ENCODE results near the gene R3HDM1.

The R3HDM1 gene

DNA sequence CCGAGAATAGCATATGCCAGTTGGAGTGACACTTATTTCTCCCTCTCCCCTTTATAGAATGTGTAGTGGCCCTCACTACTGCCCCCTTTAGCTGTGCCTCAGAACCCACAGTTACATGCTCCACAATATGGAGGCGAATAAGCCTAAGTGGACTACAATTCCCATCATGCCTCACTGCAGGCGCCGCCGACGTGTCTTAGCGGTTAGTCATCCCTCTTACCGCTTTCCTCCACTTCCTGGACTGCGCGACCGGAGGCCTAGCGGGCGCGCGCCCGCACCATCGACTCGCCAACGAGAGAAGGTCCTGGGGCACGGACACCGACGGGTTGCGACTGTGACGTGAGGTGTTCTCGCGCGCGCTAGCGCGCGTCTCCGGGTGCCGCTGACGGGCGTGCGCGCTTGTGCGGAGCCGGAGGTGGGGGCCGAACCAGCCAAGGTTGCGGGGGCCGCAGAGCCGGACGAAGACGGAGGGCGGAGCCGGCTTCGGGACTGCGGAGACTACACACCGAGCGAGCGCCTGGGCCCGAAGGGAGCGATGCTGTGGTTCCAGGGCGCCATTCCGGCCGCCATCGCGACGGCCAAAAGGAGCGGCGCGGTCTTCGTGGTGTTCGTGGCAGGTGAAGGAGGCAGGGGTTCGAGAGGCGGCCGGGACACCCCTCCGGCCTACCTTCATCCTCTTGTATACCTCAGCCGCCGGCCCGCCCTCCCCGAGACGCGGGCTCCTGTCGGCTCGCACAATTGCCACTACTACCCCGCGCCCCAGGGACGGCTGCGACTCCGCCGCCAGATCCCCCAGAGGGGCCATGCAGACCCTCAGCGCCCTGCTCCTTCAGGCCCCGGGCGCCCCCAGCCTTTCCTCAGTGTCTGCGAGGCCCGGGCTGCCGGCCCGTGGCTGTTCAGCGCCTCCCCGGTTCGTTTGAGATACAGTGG lies 210.4 kb downstream of the R3HDM1 start, which contains the start of gene UBXN4:
Gene UBXN4, plus strand, starts transcription at position 461 of the 930 bp plus-strand sequence. Its CDS starts 75 bp downstream, at position 536.
- TF ChIP-seq, protein P1, sequence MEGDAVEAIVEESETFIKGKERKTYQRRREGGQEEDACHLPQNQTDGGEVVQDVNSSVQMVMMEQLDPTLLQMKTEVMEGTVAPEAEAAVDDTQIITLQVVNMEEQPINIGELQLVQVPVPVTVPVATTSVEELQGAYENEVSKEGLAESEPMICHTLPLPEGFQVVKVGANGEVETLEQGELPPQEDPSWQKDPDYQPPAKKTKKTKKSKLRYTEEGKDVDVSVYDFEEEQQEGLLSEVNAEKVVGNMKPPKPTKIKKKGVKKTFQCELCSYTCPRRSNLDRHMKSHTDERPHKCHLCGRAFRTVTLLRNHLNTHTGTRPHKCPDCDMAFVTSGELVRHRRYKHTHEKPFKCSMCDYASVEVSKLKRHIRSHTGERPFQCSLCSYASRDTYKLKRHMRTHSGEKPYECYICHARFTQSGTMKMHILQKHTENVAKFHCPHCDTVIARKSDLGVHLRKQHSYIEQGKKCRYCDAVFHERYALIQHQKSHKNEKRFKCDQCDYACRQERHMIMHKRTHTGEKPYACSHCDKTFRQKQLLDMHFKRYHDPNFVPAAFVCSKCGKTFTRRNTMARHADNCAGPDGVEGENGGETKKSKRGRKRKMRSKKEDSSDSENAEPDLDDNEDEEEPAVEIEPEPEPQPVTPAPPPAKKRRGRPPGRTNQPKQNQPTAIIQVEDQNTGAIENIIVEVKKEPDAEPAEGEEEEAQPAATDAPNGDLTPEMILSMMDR (IDR thresholded peaks at IDR 0.05; ENCODE audit: control insufficient read depth, insufficient read depth, low read depth, low read length, missing control alignments): peak; percentile 48
- DNase-seq (ENCODE audit: low read depth): peak; percentile 95
- peak within 1 kb of the TSS; percentile 96 for H3K4me3 ChIP-seq (ENCODE audit: control insufficient read depth, low read depth, low read length)

DNA sequence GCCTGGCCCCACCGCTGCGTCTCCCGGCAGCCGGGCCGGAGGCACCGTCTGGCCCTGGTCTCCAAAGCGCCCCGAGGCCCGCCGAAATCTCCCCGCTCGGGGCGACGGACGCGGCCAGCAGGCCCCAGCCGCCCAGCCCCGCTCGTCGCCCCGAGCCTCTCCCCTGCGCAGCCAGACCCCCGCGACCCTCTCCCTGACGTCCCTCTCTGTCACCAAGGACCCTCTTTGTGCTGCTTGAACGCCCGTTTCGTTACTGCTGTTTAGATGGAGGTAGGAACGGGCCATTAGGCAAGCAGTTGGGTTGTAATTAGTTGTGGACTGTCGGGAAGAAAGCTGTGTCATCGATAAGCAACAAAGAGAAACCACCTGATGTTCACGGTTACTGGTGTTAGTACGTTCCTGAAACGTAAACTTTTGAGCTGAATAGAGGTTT lies 211.1 kb downstream of the R3HDM1 start:
- TF ChIP-seq, protein P1 (IDR thresholded peaks at IDR 0.05; ENCODE audit: control insufficient read depth, insufficient read depth, low read depth, low read length, missing control alignments): no peak

DNA sequence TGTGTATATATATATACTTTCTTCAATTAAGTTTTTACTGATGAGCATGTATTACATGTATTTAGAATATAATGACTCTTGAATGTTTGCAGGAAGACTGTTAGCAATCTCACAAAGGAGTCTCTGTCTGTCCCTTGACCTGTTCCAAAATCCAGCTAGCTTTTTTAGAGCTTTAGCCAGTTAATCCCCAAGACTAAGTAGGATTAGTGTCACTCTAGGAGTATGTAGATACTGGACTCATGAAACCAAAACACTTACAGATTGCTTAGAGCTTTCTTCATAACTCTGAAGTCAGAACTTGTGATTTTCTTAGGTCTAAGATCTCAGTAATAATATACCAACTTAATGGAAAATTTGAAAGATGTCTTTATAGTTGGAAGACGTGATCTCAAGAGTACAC lies 212.6 kb downstream of the R3HDM1 start:
- peak overlapping the region; percentile 96; the same call in 1 of the 2 replicates for H3K4me3 ChIP-seq (ENCODE audit: control insufficient read depth, low read depth, low read length)
- TF ChIP-seq, protein P1 (IDR thresholded peaks at IDR 0.05; ENCODE audit: control insufficient read depth, insufficient read depth, low read depth, low read length, missing control alignments): no peak
- DNase-seq (ENCODE audit: low read depth): no peak

More for the DNA sequence above, 211.1 kb downstream of the R3HDM1 start:
- H3K4me3 ChIP-seq (ENCODE audit: control insufficient read depth, low read depth, low read length): peak overlapping the region; percentile 96
- DNase-seq (ENCODE audit: low read depth): peak; percentile 24

DNA sequence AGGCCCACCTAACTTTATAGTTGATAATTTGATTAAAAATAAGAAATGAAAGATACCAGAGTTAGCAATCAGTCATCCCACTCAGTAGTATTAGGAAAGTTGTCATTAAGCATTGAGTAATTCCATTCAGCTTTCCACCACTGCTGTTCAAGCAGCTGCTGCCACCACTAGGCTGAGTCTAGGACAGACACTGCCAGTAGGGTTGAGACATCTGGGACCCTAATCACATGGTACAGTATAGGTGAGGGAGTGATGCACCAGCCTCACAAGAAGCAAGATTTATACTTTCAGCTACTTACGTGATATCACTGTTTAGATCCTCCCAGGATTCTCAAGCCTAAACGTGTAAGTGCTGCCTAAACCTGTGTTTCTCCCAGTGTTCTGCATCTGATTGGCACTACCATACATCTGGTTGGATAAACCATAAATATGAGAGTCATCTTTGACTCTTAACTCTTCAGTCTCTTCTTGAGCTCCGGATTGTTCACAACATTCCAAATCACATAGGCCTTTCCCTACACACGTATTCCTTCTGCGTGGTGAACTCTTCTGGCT lies 213.6 kb downstream of the R3HDM1 start:
- TF ChIP-seq, protein P1 (IDR thresholded peaks at IDR 0.05; ENCODE audit: control insufficient read depth, insufficient read depth, low read depth, low read length, missing control alignments): peak; percentile 12
- H3K4me3 ChIP-seq (ENCODE audit: control insufficient read depth, low read depth, low read length): no peak overlapping the region
- no peak for DNase-seq (ENCODE audit: low read depth)

DNA sequence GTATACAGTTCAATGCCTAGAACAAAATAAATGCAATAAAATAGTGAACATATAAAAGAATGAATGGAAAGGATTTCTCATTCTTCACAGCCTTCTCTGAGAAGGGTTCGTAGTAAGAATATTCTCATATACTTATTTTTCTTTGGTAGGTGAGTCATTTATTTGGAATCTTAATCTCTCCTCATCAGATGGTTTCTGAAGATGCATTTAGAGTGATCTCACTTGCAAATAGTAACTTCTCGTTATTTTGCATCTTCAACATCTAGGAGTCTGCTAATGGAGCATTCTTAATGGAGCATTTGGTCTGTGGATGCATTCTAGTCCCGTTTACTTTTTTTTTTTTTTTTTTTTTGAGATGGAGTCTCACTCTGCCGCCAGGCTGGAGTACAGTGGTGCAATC lies 214.3 kb downstream of the R3HDM1 start:
- no peak overlapping the region for H3K4me3 ChIP-seq (ENCODE audit: control insufficient read depth, low read depth, low read length)
- TF ChIP-seq, protein P1 (IDR thresholded peaks at IDR 0.05; ENCODE audit: control insufficient read depth, insufficient read depth, low read depth, low read length, missing control alignments): no peak
- peak; percentile 29 for DNase-seq (ENCODE audit: low read depth)

DNA sequence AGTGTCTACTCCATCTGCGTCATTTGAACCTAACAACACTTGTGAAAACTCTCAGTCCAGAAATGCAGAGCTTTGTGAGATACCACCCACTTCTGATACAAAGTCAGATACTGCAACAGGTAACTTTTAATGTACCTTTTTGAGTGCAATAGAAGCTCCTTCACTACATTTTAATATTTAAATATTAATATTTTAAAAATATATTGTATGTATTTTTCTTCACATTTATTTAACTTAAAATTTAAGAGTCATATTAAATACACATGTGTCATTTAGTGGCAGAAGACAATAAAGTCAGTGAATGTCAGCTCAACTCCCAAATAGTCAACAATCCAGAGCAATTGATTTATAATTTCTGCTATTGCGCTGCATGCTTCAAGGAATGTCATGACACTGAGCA lies 224.3 kb downstream of the R3HDM1 start:
- no peak for DNase-seq (ENCODE audit: low read depth)
- no peak overlapping the region for H3K4me3 ChIP-seq (ENCODE audit: control insufficient read depth, low read depth, low read length)
- TF ChIP-seq, protein P1 (IDR thresholded peaks at IDR 0.05; ENCODE audit: control insufficient read depth, insufficient read depth, low read depth, low read length, missing control alignments): no peak
